ENCODE data around the gene TMEM186.
"Not testable (repeated sequence)": the region's sequence is repeated elsewhere in the genome, so short reads cannot be mapped to it uniquely, and the experiment has no call there.

TMEM186 gene

GRCh38 chr16:8797364-8798173 is at the start of gene TMEM186, which contains the start of gene PMM2:
TMEM186 (minus strand) TSS chr16:8797639; CDS start chr16:8797614, 25 bp downstream.
PMM2 (plus strand) TSS chr16:8797839; CDS start chr16:8797883, 44 bp downstream.
- peak; percentile 92 for DNase-seq (ENCODE audit: low read depth)

- DNase-seq (ENCODE audit: low read depth): no peak
These were observed 49.7 kb upstream of the TMEM186 start for GRCh38 chr16:8847145-8847544.

- no peak for DNase-seq (ENCODE audit: low read depth)
These were observed 49.0 kb upstream of the TMEM186 start for GRCh38 chr16:8846401-8846932.

- no peak for DNase-seq (ENCODE audit: low read depth)
These were observed 48.4 kb upstream of the TMEM186 start for GRCh38 chr16:8845699-8846298.

- not testable (repeated sequence) for DNase-seq (ENCODE audit: low read depth)
These were observed 45.9 kb upstream of the TMEM186 start for GRCh38 chr16:8843296-8843695.

GRCh38 chr16:8842016-8842415 is 44.6 kb upstream of the TMEM186 start:
- DNase-seq (ENCODE audit: low read depth): not testable (repeated sequence)

- not testable (repeated sequence) for DNase-seq (ENCODE audit: low read depth)
These were observed 40.2 kb upstream of the TMEM186 start for GRCh38 chr16:8837594-8837993.

GRCh38 chr16:8836797-8837196 is 39.4 kb upstream of the TMEM186 start:
- not testable (repeated sequence) for DNase-seq (ENCODE audit: low read depth)

GRCh38 chr16:8832717-8833105 is 35.3 kb upstream of the TMEM186 start:
- no peak for DNase-seq (ENCODE audit: low read depth)

- DNase-seq (ENCODE audit: low read depth): no peak
These were observed 34.7 kb upstream of the TMEM186 start for GRCh38 chr16:8831871-8832716.

GRCh38 chr16:8831450-8831849 is 34.0 kb upstream of the TMEM186 start:
- no peak for DNase-seq (ENCODE audit: low read depth)

GRCh38 chr16:8828541-8829165 is 31.2 kb upstream of the TMEM186 start:
- no peak for DNase-seq (ENCODE audit: low read depth)

- DNase-seq (ENCODE audit: low read depth): no peak
These were observed 28.9 kb upstream of the TMEM186 start for GRCh38 chr16:8826278-8826879.

- no peak for DNase-seq (ENCODE audit: low read depth)
These were observed 25.0 kb upstream of the TMEM186 start for GRCh38 chr16:8822403-8822802.

- DNase-seq (ENCODE audit: low read depth): no peak
These were observed 22.1 kb upstream of the TMEM186 start for GRCh38 chr16:8819411-8820034.

GRCh38 chr16:8818504-8819270 is 21.2 kb upstream of the TMEM186 start:
- DNase-seq (ENCODE audit: low read depth): no peak

GRCh38 chr16:8816967-8817655 is 19.7 kb upstream of the TMEM186 start:
- no peak for DNase-seq (ENCODE audit: low read depth)

- no peak for DNase-seq (ENCODE audit: low read depth)
These were observed 16.8 kb upstream of the TMEM186 start for GRCh38 chr16:8814095-8814806.

Data from stimulated activated CD8-positive, alpha-beta memory T cell treated with anti-CD3 and anti-CD28 coated beads, Interleukin-15, amount 100 ng/mL, for 1 hour (primary cell).